GM18519 (cell line): ENCODE measurements around the gene TTC28.

ENCODE experiments used
- ATAC-seq: cut with Tn5 transposase; IDR thresholded peaks from one replicate; pipeline ENCODE4 v1.9.1; 2021; ENCODE audit warnings: mild to moderate bottlenecking, moderate library complexity; ENCODE audit not compliant: unreplicated experiment, low FRiP score

Gene TTC28

DNA sequence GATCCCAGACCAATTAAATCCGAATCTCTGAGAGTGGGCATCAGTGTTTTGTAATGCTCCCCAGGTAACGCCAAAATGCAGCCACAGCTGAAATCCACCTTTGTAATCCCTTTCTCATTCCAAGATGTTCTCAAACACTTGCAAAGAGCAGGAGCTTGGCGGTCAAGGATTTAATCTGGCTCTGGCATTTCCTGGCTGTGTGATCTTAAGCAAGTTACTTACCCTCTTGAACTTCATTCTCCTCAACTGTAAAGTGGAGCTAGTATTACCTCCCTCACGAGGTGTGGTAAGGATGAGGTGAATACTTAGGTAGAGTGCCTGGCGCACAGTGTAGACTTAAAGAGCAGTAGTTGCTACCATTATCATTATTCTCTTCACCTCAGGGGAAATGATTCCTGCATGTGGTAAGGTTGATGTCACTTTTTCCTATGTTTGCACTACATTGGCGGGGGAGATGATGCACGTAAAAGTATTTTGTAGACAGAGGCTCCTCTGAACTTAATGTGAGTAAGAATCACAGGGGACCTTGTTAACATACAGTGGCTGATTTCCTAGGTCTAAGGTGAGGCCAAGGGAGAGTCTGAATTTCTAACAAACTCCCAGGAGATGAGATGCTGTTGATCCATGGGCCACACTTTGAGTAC, 550.2 kb downstream of the TTC28 start:
- no peak for ATAC-seq

DNA sequence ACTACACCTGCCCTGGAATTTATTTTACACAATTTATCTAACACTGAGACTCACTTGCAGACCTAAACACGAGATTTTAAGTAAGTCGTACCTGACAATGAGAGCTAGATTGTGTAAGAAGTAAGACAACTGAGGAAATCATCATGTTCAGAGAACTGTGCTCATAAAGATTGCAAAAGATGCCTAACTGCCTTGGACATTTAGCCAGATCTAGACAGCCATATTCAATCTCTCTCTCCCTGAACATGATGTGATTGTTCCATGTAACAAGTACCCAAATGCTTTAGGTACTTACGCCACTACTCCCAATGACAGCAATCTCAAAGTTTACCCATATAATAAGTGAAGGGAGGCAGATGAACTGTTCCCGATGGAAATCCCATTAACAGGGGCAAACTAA, 550.8 kb downstream of the TTC28 start:
- no peak for ATAC-seq

DNA sequence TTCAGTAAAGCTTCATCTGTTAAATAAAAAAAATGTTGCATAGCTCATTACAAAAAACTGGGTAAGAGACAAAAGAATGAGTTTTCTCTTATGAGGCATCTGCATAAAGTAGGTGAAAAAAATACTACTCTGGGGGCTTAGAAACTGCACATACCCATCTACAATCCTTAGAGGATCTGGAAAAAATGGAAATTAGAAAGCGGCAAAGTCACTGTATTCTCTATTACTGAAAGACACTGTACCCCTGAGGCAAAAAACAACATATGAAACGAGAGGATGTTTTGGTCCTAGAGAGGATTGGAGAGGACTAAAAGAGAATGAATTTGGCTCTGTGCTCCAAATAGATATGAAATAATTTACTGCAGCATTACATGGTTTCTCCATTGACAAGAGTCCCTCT, 553.8 kb downstream of the TTC28 start:
- no peak for ATAC-seq

DNA sequence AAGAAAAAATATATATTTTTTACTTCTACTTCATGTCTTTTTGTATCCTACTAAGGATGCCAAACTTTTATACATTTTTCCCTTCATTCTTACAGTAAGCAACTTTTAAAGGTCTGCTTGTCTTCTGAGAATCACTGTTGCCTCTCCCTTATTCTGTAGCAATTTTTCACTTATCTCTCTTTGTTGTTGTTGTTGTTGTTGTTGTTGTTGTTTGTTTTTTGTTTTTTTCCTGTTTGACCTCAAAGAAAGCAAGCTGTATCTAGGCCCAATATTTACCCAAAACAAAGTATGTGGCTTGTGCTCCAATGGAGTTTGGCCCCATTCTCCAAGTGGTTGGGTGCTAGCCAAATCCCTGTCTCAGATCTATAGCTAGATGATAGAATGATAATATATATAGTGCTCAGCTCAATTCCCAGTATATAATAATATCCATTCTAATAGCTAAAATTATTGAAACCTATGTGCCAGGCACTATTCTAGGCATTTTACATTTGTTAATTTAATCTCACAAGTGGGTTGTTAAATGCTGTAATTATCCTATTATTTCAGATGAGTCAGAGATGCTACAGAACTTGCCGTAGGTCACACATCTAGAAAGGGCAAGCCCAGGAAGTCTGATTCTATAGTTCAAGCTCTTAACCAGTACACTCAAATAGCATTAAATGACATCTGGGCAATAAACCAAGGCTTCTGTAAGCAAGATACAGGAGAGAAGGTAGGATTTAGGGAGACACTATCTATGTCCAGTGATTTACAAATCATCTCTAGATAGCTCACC, 555.5 kb downstream of the TTC28 start:
- ATAC-seq, result no peak

DNA sequence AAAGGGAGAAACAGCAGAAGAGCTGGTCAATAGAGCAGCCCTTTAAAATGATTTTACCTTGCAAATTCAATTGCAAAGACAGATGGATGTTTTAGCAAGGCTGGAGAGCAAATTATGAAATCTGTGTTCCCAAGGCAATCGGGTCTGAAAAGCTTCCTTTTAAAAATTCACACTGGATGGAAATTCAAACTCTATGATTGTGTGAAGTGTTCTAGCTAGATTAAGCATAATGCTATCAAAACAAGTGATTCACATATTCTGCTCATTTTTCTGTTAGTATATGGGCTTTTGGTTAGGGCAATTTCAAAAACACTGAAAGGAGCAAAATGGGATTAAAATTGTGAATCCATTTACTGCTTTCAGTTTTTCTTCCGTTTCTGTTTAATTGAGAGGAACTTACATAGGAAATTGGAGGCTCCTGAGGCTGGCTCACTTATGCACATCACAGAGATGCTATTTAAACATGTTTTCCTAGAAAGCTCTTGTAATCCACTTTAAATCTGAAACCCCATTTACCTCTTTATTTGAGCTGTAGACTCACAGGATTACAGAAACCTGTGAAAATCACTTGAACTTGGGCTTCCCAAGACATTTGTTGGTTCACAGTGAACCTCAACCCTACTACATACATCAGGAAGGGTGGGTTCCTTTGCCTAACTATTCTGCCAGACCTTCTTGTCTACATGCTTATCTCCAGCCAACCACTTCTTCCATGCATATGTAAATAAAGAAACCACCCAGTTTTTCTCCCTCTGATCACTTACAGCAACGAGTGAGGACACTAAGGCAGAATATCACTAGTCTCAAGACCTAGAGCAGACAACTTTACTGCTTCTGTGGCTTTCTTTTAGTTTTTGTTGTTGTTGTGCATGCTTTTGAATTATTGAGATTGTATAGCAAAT, 558.7 kb downstream of the TTC28 start:
- ATAC-seq, result no peak

DNA sequence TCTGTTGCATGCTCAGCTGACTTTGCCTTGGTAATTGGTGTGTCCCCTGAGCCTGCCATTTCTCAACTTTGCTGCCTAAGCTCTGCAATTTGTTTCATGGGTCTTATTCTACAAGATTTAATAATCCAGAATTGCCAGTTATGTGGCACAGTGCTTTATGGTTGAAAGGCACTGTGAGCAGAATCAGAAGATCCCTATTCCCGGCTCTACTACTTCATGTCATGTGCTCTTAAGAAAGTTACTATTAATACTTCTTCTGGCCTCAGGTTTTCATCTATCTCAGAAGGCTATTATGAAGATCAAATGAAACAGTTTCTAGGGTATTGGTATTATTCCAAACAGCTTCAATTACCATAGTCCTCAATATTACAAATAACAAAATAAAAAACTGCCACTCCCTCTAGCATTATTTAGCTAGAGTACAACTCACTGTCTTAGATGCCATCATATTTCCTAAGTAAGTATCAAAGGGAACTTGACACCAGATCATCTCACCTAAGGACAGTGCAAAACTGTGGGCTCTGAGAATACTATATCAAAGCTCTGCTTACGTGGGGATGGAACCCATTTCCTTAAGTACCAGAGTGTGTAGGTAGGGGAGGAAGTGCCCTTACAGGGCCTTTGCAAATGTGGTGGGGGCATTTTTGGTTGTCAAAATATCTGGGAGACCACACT, 560.5 kb downstream of the TTC28 start:
- ATAC-seq, result no peak

DNA sequence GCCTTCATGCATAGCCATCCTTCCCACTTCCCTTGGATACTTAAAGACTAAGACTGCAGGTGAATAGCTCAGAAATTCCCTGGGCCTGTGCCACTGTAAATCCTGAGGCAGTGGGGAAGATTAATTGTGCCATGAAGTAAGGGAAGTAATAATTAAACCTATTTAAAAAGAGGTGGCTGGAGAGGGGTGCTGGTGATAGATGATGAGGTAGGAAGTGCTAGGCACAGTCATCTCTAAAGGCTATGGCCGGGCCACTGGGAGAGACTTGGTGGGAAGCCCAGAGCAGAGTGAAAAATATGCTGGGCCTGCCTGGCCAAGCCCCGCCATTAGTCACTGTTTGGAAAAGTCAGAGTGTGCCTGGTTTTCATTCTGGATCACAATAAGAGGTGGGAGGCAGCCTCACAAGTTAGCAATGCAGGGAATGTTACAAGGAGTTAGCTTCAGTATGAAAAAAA, 563.4 kb downstream of the TTC28 start:
- no peak for ATAC-seq

DNA sequence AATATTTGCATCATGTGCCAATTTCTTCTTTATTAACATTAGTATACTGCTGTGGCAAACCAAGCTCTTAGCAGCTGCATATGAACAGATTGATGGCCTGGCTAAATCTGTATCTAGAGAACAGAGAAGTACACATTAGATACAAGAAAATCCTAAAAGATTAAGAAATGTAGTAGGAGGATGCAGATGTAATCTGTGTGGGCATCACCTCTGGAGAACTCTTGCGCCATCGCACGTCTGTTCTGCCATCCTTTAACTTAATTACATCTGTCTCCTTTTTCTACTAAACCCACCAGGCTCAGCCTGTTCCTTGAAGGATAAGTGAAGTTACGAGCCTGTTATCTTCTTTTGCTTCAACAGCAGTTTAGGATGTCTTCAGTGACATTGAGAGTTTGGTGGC, 564.2 kb downstream of the TTC28 start:
- ATAC-seq, result no peak

DNA sequence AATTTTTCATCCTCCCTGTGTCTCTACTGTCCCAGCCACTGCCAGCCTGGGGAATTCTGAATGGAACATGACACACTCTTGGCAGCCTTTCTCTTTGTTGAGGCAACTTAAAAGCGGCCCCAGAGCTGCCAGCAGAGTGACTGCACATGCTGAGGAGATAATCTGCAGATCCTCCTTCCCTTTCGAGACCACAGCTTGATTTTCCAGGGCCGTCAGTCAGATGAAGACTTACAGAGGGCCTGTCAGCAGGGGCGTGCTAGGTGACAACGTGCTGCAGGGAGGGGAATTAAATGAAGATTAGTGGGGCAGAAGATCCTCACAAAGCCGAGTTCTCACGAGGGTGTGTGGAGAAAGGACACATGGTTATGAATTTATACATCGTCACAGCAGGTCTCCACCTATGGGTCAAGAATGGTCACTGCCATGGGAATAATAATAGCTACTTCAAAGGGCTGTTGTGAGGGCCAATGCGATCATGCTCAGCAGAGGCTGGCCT, 567.0 kb downstream of the TTC28 start:
- ATAC-seq, result no peak

DNA sequence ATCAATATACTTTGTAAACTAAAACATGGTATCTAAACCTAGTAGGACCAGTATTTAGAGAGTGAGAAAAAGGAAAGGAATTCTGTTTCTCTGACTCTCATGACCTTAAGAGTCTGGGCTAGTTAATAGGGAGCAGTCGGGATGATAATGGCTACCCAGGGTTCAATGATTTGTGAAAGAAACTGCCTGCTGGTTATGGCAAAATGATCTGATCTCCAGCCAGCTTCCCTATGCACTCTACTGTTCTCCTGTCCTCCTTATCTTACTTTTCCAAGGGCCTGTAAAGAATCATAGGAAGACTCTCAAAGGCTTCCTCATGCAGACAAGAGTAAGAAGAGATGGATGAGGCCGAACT, 567.5 kb downstream of the TTC28 start:
- ATAC-seq, result no peak

DNA sequence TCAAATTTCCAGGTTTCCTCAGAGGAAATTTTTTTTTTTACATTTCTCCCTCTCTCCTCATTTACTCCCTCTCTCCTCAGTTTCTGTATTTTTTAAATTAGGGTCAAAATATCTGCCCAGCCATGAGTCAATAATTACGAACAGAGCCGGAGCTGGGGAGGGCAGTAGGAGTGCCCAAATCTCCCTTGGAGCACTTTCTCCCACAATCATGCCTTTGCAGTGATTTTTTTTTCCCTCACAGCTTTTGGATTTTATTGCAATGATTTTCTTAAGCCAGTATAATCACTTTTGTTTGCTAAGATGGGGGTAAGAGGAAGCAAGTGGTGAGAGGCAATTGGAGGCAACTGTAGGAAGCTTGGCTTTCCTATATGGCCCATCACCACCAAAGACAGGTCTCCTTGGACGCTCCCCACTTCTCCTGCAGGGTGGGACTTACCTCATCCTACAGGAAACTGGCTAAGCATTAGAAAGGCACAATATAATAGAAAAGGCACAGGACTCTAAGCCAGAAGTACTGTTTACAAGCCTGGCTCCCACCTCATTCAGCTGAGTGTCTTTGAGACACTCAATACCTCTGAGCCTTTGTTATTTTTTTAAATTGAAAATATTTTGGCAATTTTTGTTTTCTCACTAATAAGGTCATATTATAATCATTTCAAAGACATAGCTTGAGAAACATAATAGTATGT, 568.0 kb downstream of the TTC28 start:
- no peak for ATAC-seq

DNA sequence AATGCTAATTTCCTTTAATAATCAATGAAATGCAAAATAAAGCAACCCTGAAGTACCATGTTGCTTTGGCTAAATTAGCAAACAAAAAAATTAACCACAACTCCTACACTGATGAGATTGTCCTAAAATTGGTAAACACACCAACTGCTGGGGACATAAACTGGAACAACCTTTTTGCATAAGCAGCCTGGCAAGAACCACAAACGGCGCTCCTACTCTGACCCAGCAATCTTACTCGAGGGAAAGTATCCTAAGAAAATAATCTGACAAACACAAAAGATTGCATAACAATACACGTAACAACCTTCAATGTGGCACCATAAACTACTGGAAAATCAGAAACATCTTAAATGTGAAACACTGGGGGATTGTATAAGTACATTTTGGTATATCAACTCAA, 570.8 kb downstream of the TTC28 start:
- no peak for ATAC-seq

DNA sequence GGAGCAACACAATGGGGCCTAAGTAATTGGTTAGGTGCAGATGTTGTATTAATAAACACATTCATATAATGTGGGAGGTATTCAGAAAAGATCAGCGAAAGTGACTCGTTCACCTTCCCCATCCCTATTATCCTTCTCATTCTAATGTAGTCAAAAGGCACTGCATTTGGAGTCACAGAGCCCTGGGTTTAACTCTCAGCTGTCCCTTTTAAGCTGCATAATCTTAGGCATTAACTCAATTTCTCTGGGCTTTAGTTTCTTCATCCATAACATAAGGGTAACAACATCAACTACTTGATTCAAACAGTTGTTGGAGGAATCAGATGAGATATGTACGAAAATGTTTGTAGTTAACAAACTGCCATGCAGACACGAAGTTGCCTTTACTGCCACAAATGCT, 573.0 kb downstream of the TTC28 start:
- no peak for ATAC-seq

DNA sequence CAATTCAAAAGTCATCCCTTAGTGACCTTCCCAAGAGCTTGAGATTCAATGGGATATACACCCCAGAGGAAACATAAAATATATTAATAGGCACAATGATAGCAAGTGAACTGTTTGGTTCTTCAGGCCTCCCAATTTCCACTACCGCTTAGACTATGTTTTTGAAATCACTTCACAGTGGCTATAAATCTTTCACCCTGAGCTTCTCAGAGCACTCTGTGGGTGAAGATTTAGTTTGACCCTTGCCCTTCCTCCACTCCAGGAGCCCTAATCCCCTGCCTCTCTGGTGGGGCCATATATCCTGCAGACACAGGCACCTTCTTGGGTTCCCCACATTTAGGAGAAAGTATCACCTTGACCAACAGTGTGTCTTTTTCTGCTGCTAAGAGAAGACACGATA, 573.7 kb downstream of the TTC28 start:
- ATAC-seq, result no peak

DNA sequence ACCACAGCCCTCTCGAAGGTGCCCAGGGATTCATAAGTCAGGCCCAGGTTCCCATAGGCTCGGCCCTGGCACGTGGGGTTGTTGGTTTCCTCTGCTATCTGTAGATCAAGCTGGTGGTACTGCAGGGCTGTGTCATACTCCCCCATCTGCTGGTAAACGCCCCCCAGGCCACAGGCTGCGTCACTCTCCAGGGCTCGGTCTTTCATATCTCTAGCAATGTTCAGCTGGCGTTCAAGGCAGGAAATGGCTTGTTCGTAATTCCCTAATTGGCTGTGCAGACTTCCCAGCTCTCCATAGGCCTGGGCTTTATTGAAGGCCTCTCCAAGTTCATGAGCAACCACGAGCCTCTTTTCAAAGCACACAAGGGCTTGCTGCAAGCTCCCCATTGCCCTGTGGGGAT, 574.2 kb downstream of the TTC28 start:
- ATAC-seq, result no peak

DNA sequence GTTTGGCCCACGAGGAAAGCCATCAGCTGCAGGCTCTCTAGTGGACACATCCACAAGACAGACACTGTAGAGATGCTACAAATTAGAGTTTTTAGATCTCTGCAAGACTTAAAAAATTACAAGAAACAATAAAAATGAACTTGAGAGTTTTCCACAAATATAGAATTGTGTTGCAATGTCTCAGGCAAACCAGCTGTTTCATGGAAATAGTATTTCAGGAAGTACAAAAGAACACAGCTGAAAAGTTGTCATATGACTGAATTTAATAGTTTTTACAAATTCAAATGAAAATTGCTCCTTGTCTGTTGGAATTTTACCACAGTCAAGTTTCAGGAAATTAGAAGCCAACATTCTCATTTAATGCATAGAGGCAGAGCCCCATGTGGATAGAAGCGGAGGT, 576.0 kb downstream of the TTC28 start:
- no peak for ATAC-seq

DNA sequence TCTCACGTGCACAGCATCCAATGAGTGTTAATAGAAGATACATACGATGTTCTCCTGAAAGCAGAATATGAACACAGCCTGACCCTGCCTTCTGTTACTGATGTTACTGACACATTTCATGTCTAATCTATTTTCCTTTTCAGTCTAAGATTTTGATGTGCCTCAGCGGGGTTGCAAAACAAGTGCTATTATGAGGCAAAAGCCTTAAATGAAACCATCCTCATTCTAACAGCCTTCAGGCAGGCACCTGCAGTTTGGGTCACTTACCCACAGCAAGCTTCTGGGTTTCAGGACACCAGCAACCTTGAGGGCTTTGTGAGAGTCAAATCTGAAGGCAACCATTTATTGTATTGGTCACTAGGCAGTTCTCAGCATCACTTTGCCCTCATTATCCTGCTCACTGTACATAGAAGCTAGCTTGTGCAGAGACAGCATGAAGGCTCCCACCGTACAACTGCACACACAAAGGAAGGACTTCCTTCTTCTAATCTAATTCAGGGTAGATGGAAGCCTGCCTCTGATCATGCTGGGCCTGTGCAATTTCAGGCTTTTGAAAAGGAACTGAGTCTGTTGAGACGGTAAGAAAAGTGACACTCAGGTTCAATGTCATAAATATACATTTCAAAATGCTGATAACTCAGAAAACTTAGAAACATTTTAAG, 577.4 kb downstream of the TTC28 start:
- ATAC-seq, result no peak

DNA sequence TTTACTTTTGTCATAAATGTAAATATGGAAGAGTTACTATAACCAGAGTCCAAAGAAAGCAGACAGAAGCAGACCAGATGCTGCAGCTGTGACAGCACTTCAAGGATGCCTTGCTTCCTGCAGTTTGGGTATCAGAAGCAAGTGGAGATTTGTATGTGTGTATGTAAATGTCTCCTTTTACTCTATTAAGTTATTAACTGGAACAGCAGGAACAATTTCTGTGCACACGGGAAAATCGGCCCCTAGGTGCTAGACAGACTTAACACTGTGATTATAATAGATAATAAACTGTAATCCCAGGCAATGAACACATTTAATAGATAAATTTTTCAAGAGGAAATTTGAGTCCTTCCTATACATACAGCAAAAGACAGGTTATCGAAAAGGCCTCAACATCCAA, 582.0 kb downstream of the TTC28 start:
- no peak for ATAC-seq

DNA sequence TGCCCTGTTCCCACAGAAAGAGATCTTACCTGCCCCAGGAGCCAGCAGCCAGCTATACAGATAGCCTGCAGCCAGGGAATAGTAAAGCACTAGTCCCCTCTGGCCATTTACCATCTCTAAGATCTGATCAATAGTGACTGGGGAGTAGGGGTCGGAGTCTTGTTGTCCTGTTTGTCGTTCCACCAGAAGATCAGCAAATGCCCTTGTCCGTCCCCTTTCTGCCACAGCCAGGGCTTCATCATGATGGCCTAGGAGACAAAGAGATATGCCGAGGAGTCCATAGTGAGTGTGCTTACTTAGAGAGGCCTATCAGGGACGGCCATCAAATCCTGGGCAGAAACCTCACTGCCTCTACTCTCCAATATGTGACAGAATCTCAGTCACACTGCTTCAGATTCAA, 583.5 kb downstream of the TTC28 start:
- no peak for ATAC-seq
